GM19397 (cell line): ENCODE data around the gene SMIM28.

Source experiments
- ATAC-seq: cut with Tn5 transposase; IDR thresholded peaks from one replicate; pipeline ENCODE4 v1.9.1; 2021; ENCODE audit warnings: mild to moderate bottlenecking, moderate library complexity; ENCODE audit not compliant: unreplicated experiment

The SMIM28 gene

GRCh38 chr6:138427701-138428100 lies 50.0 kb downstream of the SMIM28 start:
- ATAC-seq = no peak

DNA sequence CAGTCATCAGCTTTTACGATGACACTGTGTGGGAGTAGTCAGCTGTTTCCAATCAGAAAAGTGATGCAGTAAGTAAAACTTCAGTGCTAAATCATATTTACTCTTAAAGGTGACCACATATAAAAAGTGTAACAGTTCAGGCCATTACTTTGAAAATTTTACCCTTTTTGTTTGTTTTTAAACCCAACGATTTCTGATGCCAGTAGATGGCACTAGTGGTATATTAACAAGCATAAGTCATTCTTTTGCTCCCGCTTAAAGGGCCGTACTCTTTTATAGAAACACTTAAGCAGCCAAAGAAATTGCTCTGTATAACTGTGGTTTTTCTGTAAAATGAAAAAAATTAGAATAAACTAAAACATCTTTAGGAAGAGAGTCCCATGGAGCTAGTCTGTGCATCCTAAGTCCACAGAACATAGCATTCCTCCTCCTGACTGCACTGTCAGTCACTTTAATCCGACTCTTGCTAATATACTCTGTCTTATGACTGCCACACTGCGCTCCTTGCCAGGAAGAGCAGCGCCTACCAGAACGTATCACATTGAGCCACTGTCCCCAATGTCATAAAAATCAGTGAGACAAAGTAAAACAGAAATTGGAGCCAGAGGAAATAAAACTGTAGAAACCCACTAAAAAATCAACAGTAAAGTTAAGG lies 51.4 kb downstream of the SMIM28 start:
- ATAC-seq = no peak

DNA sequence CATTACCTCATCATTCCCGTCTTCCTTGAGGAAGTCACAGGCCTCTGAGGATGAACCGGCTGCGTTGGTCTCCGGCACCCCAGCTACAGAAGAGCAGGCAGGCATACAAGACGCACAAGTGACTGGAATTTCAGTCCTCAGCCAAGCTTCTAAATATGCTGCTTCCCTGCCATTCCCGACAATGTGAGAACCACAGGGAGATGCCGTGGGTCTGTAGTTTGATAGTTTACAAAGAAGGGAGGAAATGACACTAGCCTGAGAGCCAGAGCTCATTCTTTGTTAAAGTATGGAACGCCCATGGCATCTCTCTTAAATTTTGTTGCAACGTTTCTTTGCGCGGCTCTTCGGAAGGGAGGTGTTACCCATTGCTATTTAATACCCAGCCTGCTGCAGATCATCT lies 52.1 kb downstream of the SMIM28 start:
- ATAC-seq = no peak

DNA sequence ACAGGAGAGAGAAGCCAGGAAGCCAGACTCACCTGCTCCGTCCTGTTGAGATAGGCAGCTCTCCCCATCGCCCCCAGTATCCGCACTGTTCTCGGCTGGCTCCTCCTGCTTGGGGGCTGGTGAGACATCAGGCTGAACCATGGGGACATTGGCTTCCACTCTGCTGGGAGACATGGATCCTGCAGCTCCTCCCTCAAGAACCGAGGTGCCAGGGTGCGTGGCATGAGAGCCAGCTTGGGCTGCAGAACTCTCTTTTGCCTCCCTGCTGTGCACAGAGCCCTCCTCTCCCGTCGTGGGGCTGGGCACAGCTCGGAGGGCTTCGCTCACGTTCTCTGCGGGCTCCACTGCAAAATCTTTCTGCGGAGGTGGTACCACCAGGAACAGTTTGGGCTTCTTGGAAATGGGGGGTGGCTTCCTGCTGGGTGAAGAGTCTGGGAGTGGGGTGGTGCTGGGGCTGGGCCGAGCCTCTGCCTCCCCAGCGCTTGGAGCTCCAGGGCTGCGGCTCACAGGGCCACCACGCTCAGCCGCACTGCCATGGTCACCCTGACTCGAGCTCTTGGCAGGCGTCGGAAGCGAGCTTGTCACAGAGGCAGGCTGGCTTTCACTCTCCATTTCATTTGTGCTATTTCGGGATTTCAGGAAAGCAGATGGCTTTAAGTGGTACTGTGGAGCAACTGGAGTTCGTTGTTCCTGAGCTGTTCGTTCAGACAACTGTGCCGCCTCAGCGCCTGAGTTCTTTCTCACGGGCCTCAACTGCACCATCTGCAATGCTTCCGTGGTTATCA lies 52.8 kb downstream of the SMIM28 start:
- no peak for ATAC-seq

GRCh38 chr6:138431256-138432062 lies 53.8 kb downstream of the SMIM28 start:
- no peak for ATAC-seq

DNA sequence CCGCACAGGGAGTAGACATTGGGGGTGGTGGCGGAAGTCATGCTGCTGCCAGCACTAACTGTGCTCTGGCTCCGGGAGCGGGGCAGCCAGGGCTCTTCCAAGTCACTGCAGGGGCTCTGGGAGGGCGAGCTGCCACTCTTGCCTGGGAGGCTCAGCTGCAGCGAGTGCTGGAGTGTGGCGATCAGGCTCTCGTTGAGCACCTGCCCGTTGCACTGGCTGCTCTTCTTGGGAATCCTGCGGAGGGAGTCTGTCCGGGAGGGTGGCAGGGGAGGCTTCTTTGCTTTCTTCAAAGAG lies 54.3 kb downstream of the SMIM28 start:
- ATAC-seq = no peak
